HepG2 (cell line): ENCODE data around the gene ART1. TPM values are rescaled to one million over a fixed set of nuclear protein-coding genes. Genes with fewer than 3 reads are reported as not detected.

Experiments
- ATAC-seq: fragments of 200-7000 bp; cut with Tn5 transposase; 3 replicates; pipeline ENCODE4 v1.9.1; 2020; ENCODE audit warnings: mild to moderate bottlenecking, moderate library complexity
- BruUV-seq: library from RNA; stranded (reverse); fragments of 400-500 nt; replicated peaks from 2 replicates; lab custom pipeline; 2021; lab: Mats Ljungman, UMichigan
- CTCF ChIA-PET: fragments of 300-600 bp; formaldehyde crosslinking; extraction: SDS; loops from one replicate; lab custom pipeline; 2021; ENCODE audit warnings: low total read pairs, inconsistent platforms, low intra/inter-chr PET ratio; lab: Yijun Ruan, JAX
- POLR2A ChIA-PET: fragments of 350-600 bp; sonication (Branson Sonifier 250); formaldehyde crosslinking; loops from one replicate; lab custom pipeline; 2020; ENCODE audit warnings: antibody characterized with exemption, inconsistent platforms; lab: Yijun Ruan, JAX
- DNase-seq: peaks from one replicate; pipeline ENCODE4 v3.0.0-alpha.2; 2015; ENCODE audit warnings: low spot score
- FAIRE-seq: peaks from 3 replicates; lab custom pipeline; 2011; peaks lifted over from hg19 to GRCh38; lab: Jason Lieb, UNC
- H2AFZ ChIP-seq: one replicate; pipeline ENCODE4 v1.6.1; 2011; ENCODE audit warnings: low read length, inconsistent platforms
- H3K27ac ChIP-seq: fragments of 300-600 bp; 3 replicates; pipeline ENCODE4 v1.8.0; 2011; ENCODE audit warnings: mixed run types, mild to moderate bottlenecking, mixed read lengths, low read length, inconsistent platforms; ENCODE audit not compliant: insufficient read depth; ENCODE audit errors: extremely low read length
- H3K27me3 ChIP-seq, 2 experiments: fragments of 200-600 bp in 1 of 2; 2 replicates in 1 of 2; 3 replicates in 1 of 2; pipeline versions ENCODE4 v1.6.0 to v1.8.0; 2011; ENCODE audit warnings: low read length in 2 of 2, mild to moderate bottlenecking in 2 of 2, moderate library complexity in 2 of 2, inconsistent platforms in 1 of 2; ENCODE audit not compliant: insufficient read depth in 2 of 2, control insufficient read depth in 1 of 2
- H3K36me3 ChIP-seq, 2 experiments: fragments of 200-600 bp in 1 of 2; replicated peaks in 1 of 2; 2 replicates in 1 of 2; 3 replicates in 1 of 2; pipeline versions ENCODE4 v1.5.1 to v1.8.0; 2011; ENCODE audit warnings: low read length in 2 of 2, inconsistent platforms in 1 of 2; ENCODE audit not compliant: insufficient read depth in 2 of 2, control insufficient read depth in 1 of 2
- H3K4me1 ChIP-seq: 2 replicates; pipeline ENCODE4 v1.5.1; 2012; ENCODE audit warnings: low read length, inconsistent platforms; ENCODE audit not compliant: insufficient read depth
- H3K4me2 ChIP-seq: 2 replicates; pipeline ENCODE4 v1.6.0; 2011; ENCODE audit warnings: low read depth, low read length, inconsistent platforms
- H3K4me3 ChIP-seq, 3 experiments: fragments of 200-600 bp in 1 of 3; sonication (generic), shearing (Covaris generic) in 1 of 3; replicated peaks in 1 of 3; 2 replicates each; pipeline ENCODE4 v1.5.1; 2011 to 2016; ENCODE audit warnings: low read length in 3 of 3, inconsistent platforms in 2 of 3, low read depth in 2 of 3, mild to moderate bottlenecking in 2 of 3, control low read depth in 1 of 3, mixed read lengths in 1 of 3; ENCODE audit not compliant: insufficient read depth in 1 of 3
- H3K79me2 ChIP-seq: one replicate; pipeline ENCODE4 v1.6.1; 2011; ENCODE audit warnings: low read length, inconsistent platforms; ENCODE audit not compliant: insufficient read depth
- H3K9ac ChIP-seq: 2 replicates; pipeline ENCODE4 v1.6.0; 2011; ENCODE audit warnings: mild to moderate bottlenecking, low read depth, low read length, inconsistent platforms; ENCODE audit not compliant: insufficient read depth
- H3K9me3 ChIP-seq: 2 replicates; pipeline ENCODE4 v1.5.1; 2012; ENCODE audit warnings: mild to moderate bottlenecking, low read length
- H4K20me1 ChIP-seq: 2 replicates; pipeline ENCODE4 v1.6.0; 2011; ENCODE audit warnings: inconsistent platforms, mild to moderate bottlenecking, low read length, moderate library complexity; ENCODE audit not compliant: insufficient read depth
- MAFK ChIP-seq, 2 experiments: IDR thresholded peaks in 1 of 2; conservative IDR thresholded peaks in 1 of 2; 2 replicates each; pipeline ENCODE4 v1.6.1; 2011; ENCODE audit warnings: improper control_type of control experiment in 2 of 2, low read length in 2 of 2
- NFRKB ChIP-seq: fragments of 450-650 bp; IDR thresholded peaks from 2 replicates; pipeline ENCODE4 v1.6.1; 2017
- PHF8 ChIP-seq: sonication (generic); formaldehyde crosslinking; IDR thresholded peaks from 2 replicates; pipeline ENCODE4 v1.5.0; 2020; ENCODE audit warnings: missing genetic modification reagents
- PLRG1 ChIP-seq: fragments of 450-650 bp; conservative IDR thresholded peaks from 2 replicates; pipeline ENCODE4 v1.6.1; 2016
- PTBP1 ChIP-seq: fragments of 200-400 bp; formaldehyde crosslinking; IDR thresholded peaks from 2 replicates; pipeline ENCODE4 v1.6.1; 2018; ENCODE audit warnings: low read length, low read depth; ENCODE audit not compliant: poor library complexity, severe bottlenecking
- SETDB1 ChIP-seq: sonication (generic); formaldehyde crosslinking; IDR thresholded peaks from 2 replicates; pipeline ENCODE4 v1.5.1; 2020; ENCODE audit warnings: missing genetic modification reagents, mild to moderate bottlenecking, borderline replicate concordance
- TAF15 ChIP-seq: fragments of 200-400 bp; formaldehyde crosslinking; IDR thresholded peaks from one replicate; pipeline ENCODE4 v1.6.1; 2018; ENCODE audit warnings: mild to moderate bottlenecking, low read depth, low read length; ENCODE audit not compliant: poor library complexity, severe bottlenecking
- ZNF44 ChIP-seq: sonication (generic); formaldehyde crosslinking; IDR thresholded peaks from 2 replicates; pipeline ENCODE4 v1.5.1; 2020; ENCODE audit warnings: mild to moderate bottlenecking, missing genetic modification reagents
- ZNF547 ChIP-seq: sonication (generic); formaldehyde crosslinking; IDR thresholded peaks from 2 replicates; pipeline ENCODE4 v1.5.1; 2020; ENCODE audit warnings: mild to moderate bottlenecking, missing genetic modification reagents
- ZNF569 ChIP-seq: sonication (generic); formaldehyde crosslinking; IDR thresholded peaks from 2 replicates; pipeline ENCODE4 v1.5.0; 2020; ENCODE audit warnings: mild to moderate bottlenecking, missing genetic modification reagents, moderate library complexity, borderline replicate concordance
- ZNF816 ChIP-seq: sonication (generic); formaldehyde crosslinking; IDR thresholded peaks from 2 replicates; pipeline ENCODE4 v1.8.0; 2022; ENCODE audit warnings: missing genetic modification reagents, mild to moderate bottlenecking, borderline replicate concordance
- WGBS: methylation state at CpG from one replicate; pipeline ENCODE4 v1.1.6; 2017; ENCODE audit warnings: low lambda C conversion rate; 5-methylcytosine and 5-hydroxymethylcytosine counted together
- in situ Hi-C: cut with HindIII; loops from 2 replicates; pipeline ENCODE4 v1.10.0; 2017; ENCODE audit warnings: low pct_unique_long_range_greater_than_20kb; ENCODE audit not compliant: extremely low pct_ligation_motif_present
- intact Hi-C: fragments of 100-400 bp; cut with micrococcal nuclease; formaldehyde crosslinking; loops from one replicate; pipeline ENCODE4 v1.10.0; 2022; ENCODE audit not compliant: unreplicated experiment
- polyA plus RNA-seq, 8 experiments: library from polyadenylated mRNA; depleted of rRNA in 3 of 8; stranded (reverse) in 7 of 8; unstranded in 1 of 8; fragments of >200 nt; fragmentation: Illumina TruSeq in 4 of 8; extraction: Trizol in 4 of 8; gene quantifications; 2 replicates each; pipeline versions ENCODE4 v1.2.1 to v1.2.3, GENCODE V29; 2011 to 2016; ENCODE audit warnings: low read depth in 4 of 8, missing spikeins in 1 of 8, mixed read lengths in 1 of 8; ENCODE audit not compliant: insufficient read depth in 1 of 8
- total RNA-seq, 5 experiments: library from RNA; depleted of rRNA; stranded (reverse); fragments of >200 nt; fragmentation: Illumina TruSeq; extraction: Trizol; gene quantifications; 2 replicates each; pipeline ENCODE4 v1.2.3, GENCODE V29; 2016; ENCODE audit warnings: low read depth in 1 of 5
- TF ChIP-seq, protein P1 (sequence below): sonication (generic); formaldehyde crosslinking; IDR thresholded peaks from 2 replicates; pipeline ENCODE4 v1.4.0; 2020; ENCODE audit warnings: missing genetic modification reagents, borderline replicate concordance
- TF ChIP-seq, protein P2 (sequence below): sonication (generic); formaldehyde crosslinking; IDR thresholded peaks from 2 replicates; pipeline ENCODE4 v1.4.0; 2020; ENCODE audit warnings: mild to moderate bottlenecking, missing genetic modification reagents

ART1 gene
- total and polyA plus RNA-seq, 2 of the 13 experiments (the other 11 are each of a cell fraction or from before 2014, with no cell fraction given) = not detected

DNA sequence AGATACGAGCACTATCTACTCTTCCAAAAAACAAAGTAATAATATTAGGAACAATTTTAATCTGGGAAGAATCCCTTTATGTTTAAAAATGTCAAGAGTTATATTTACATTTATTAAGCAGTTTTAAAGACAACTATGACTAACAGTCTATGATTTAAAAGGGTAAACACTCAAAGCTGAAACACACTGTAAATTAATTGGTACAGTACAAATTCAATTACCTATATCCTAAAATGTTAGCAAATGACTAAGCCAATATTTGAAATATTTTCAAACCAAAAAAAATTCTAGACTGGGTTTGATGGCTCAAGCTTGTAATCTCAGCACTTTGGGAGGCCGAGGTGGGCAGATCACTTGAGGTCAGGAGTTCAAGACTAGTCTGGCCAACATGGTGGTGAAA is 62.2 kb downstream of the ART1 start:
- H2AFZ ChIP-seq = no peak overlapping the region
- H3K4me2 ChIP-seq = no peak overlapping the region
- ChIA-PET POLR2A (no interaction called here), CTCF (no interaction called here)
- H3K9ac ChIP-seq = no peak overlapping the region
- DNase-seq (no peak), ATAC-seq (no peak), FAIRE-seq (no peak)
- H3K27me3 ChIP-seq = no peaks in the 10 kb centered on the region
- H3K79me2 ChIP-seq = no peaks in the 10 kb centered on the region
- in situ Hi-C loops = no loop called here
- H4K20me1 ChIP-seq = no peaks in the 10 kb centered on the region
- H3K27ac ChIP-seq = no peak overlapping the region
- no peaks in the 10 kb centered on the region for H3K9me3 ChIP-seq
- H3K36me3 ChIP-seq = peaks cover 5 to 72% of the 10 kb centered on the region in 2 experiments
- H3K4me1 ChIP-seq = peaks cover 23% of the 10 kb centered on the region
- no peak overlapping the region for H3K4me3 ChIP-seq
- intact Hi-C loops = no loop called here
- no TSS peak for BruUV-seq
- WGBS = 97% methylated on average over 2 of the region's 2 CpGs
- no peak for TF ChIP-seq MAFK (conservative IDR thresholded peaks at IDR 0.05 in 1 of 2, IDR thresholded peaks at IDR 0.05 in 1 of 2; ENCODE audit: low read length in 2 of 2)
- TF ChIP-seq PLRG1 = no peak
- TF ChIP-seq ZNF569 (CRISPR knock-in tag) = no peak
- no peak for TF ChIP-seq PTBP1
- TF ChIP-seq, protein P1, sequence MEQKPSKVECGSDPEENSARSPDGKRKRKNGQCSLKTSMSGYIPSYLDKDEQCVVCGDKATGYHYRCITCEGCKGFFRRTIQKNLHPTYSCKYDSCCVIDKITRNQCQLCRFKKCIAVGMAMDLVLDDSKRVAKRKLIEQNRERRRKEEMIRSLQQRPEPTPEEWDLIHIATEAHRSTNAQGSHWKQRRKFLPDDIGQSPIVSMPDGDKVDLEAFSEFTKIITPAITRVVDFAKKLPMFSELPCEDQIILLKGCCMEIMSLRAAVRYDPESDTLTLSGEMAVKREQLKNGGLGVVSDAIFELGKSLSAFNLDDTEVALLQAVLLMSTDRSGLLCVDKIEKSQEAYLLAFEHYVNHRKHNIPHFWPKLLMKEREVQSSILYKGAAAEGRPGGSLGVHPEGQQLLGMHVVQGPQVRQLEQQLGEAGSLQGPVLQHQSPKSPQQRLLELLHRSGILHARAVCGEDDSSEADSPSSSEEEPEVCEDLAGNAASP (CRISPR knock-in tag) = no peak
- TF ChIP-seq PHF8 = no peak
- TF ChIP-seq SETDB1 (CRISPR knock-in tag) = no peak
- no peak for TF ChIP-seq ZNF44 (CRISPR knock-in tag)
- TF ChIP-seq, protein P2, sequence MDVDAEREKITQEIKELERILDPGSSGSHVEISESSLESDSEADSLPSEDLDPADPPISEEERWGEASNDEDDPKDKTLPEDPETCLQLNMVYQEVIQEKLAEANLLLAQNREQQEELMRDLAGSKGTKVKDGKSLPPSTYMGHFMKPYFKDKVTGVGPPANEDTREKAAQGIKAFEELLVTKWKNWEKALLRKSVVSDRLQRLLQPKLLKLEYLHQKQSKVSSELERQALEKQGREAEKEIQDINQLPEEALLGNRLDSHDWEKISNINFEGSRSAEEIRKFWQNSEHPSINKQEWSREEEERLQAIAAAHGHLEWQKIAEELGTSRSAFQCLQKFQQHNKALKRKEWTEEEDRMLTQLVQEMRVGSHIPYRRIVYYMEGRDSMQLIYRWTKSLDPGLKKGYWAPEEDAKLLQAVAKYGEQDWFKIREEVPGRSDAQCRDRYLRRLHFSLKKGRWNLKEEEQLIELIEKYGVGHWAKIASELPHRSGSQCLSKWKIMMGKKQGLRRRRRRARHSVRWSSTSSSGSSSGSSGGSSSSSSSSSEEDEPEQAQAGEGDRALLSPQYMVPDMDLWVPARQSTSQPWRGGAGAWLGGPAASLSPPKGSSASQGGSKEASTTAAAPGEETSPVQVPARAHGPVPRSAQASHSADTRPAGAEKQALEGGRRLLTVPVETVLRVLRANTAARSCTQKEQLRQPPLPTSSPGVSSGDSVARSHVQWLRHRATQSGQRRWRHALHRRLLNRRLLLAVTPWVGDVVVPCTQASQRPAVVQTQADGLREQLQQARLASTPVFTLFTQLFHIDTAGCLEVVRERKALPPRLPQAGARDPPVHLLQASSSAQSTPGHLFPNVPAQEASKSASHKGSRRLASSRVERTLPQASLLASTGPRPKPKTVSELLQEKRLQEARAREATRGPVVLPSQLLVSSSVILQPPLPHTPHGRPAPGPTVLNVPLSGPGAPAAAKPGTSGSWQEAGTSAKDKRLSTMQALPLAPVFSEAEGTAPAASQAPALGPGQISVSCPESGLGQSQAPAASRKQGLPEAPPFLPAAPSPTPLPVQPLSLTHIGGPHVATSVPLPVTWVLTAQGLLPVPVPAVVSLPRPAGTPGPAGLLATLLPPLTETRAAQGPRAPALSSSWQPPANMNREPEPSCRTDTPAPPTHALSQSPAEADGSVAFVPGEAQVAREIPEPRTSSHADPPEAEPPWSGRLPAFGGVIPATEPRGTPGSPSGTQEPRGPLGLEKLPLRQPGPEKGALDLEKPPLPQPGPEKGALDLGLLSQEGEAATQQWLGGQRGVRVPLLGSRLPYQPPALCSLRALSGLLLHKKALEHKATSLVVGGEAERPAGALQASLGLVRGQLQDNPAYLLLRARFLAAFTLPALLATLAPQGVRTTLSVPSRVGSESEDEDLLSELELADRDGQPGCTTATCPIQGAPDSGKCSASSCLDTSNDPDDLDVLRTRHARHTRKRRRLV (CRISPR knock-in tag) = no peak
- no peak for TF ChIP-seq TAF15
- TF ChIP-seq ZNF547 (CRISPR knock-in tag) = no peak
- TF ChIP-seq ZNF816 (CRISPR knock-in tag) = no peak
- TF ChIP-seq NFRKB = no peak
